Hippocampal formation (tissue), 2 donors: ENCODE measurements around the gene DIP2C.

Source experiments
- DNase-seq, 2 donors: peaks; one replicate each; lab custom pipeline; 2025; lab: John Stamatoyannopoulos, UW

Gene DIP2C

DNA sequence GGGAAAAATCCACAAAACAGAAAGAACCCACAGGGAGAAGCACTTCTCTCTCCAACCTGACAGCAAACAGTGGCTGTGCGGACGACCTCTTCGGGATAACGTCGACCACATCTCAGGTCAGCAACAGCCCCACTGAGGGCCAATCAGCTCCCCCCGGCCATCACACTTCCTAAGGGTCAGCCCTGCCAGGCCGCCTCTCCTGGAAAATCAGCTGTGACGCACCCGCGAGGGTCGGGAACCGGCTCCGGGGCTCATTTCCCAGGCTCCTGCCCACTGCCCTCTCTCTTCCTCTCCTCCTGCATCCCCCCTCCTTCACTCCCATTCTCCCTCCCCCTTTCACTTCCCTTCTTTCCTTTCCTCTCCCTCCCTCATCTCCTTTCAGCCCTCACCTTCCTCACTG lies 118.3 kb downstream of the DIP2C start:
- no peak for DNase-seq

DNA sequence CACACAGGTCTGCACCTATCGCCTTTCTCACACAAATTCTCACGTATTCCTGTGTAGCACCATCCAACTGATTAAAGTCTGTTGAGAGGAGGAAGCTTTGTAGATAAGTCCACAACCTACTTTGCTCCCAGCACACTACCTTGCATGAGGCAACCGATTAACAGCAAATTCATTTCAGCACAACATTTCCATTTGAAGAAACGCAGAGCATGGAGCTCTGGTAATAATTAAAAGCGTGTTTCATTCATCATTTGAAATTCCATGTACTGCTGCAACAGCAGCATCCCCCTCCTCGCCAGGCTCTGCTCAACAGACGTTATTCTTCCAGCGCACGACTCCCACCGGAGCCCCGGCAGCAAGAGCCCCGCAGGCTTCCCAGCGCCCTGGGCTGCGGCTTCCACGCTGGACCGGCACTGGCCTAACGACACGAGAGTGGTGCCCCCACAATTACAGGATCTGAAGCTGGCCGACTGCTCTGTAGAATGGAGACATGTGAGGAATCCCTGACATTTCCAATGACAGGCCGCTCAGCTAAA lies 118.8 kb downstream of the DIP2C start:
- no peak for DNase-seq

DNA sequence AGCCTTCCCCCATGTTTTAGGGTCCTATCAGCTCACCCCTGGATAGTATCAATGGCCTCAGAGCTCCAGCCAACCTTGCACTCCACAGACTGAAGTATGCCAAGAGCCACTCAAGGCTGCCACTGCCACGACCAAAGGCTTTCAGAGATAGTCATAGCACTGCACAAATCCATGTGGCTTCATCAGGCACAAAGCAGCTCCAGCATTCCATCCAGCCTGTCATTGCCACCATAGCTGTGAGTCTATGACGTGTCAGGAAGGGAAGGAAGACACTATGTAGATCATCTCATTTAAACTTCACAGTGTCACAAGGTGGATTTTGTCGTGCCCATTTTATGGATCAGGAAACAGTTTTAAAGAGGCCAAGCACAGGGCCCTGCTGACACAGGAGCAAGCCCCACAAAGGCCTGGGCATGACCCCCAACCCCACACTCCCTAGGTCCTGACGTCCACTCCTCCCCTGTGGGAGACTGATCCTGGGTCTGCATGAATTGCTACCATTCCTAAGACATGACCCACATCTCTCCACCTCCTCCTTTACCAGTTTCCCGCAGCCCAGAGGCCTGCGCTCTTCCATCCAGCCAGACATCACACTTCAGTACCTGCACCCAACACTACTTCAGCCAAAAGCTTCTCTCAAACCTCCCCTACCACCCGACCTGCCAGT lies 119.4 kb downstream of the DIP2C start:
- DNase-seq = no peak

DNA sequence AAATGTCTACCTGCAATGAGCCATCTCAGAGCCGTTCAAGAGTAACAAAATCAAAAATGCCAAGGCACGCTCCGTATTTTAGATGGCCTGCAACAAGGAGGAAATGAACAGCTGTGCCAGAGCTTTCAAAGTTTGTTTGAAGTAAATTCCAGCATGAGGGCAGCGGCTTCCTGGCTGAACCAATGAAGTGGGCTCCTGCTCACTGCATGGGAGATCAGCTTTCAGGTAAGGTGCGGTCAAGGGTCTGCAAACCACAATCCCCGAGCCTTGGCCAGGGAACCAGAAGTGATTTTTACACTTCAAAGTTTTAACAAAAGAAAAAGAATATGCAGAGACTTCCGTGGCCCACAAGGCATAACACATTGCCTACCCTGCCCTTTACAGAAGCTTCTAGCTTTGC lies 120.6 kb downstream of the DIP2C start:
- no peak for DNase-seq

DNA sequence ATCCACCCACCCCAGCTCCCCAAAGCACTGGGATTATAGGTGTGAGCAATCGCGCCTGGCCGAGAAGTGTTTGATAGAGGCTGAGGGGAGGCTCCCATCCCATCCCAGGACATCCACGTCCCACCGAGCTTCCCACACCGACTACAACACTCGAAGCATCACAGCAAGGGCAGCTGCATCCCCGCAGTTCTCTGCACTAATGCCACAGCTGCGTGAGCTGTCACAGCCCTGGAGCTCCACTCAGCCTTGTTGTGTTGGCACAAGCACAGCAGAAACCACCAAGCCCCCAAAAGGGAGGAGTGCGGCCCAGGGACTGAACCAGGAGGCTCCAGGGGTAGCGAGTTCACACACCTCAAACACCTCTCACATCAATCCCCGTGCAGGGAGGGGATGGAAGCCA lies 121.6 kb downstream of the DIP2C start:
- DNase-seq = no peak

DNA sequence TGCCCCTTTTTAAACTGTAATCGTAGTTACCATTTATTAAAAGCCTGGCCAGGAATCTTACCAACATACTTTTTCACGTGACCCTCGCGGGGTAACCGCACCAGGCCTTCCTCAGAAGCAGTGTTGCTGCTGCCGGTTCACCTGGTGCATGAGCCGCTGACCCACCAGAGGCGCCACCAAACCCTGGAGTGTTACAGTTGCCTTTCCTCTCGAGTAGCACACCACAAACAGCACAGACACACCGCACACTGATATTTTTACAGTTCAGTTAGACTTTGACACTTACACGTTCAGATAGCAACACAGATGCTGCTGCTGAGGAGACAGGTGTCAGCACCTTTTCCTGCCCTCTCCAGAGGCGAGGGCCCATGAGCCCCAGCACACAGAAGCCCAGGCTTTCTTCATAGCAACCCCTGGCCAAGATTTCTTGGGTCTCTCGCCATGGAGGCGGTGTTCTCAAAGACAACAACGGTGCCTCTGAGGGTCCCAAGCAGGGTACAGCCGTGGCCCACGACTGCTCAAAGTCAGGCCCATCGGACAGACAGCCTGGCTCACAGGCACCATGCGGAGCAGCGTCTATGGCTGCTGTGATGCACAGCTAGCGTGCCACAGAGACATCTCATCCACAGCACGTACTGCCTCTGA lies 123.1 kb downstream of the DIP2C start:
- DNase-seq = no peak

DNA sequence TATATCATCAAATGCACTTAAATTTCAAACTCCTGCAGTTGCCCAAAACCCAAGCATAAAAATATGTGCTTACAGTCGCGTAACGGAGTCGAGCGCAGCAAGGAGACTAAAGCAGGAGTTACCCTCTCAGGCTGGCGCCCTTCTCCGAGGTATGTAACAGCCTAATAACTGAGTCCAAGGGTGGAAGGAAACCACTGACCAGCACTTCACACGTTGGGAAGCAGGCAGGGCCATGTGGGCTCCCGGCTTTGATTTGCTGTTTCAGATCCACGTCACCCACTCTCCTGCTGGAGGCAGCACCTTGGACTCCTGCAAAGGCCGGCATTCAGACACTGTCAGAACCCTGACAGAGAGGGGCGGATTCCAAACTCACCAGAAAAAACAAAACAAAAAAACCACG lies 123.8 kb downstream of the DIP2C start:
- no peak for DNase-seq

DNA sequence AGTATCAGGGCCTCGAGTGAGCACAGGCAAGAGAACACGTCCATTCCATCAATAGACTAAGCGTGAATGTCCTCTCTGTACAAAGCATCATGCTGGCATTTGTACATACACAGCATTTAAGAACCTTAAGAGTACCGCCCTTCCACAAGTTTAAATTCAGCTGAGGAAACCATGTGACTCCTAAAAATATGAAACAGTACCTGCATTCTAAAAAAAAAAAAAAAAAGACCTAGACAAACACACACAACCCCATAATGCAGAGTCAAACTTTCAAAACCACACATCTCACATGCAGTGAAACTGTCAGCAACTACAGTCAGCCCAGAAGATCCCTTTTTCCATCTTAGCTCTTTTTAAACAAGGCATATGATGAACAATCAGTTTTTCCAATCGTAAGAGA lies 124.3 kb downstream of the DIP2C start:
- DNase-seq = no peak

DNA sequence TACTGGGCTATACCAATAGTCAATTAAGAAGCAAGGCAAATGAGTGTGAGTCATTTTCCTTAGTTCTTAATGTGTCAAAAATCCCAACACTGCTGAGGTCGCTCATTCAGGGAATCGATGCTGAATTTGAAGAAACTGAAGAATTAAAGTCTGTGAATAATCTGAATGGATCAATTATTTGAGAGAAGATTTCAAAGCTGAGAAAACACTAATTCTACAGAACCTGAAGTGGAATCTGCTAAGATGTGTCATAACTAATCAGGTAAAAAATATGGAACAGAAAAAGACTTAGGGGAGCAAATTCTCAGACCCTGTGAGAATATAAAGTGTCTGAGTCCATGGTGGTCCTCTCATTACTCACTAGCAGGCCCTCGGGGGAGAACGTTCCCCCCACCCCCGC lies 125.6 kb downstream of the DIP2C start:
- no peak for DNase-seq

DNA sequence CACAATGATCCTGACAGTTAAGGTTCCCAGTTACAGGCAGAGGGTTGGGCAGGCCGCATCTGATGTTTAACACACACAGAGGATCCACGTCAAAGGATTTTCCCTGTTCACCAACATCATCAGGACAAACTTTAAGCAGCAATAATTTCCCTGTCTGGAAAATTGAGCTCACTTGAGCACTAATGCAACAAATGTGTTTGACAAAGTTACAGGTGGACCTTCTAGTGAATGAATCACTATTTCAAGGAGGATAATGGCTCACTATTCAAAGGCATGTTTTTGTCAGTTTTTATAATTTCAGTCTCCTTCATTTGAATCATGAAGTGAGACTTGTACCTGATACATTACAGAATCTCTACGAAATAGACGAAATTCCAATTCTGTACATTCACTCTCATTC lies 127.3 kb downstream of the DIP2C start:
- DNase-seq = no peak

DNA sequence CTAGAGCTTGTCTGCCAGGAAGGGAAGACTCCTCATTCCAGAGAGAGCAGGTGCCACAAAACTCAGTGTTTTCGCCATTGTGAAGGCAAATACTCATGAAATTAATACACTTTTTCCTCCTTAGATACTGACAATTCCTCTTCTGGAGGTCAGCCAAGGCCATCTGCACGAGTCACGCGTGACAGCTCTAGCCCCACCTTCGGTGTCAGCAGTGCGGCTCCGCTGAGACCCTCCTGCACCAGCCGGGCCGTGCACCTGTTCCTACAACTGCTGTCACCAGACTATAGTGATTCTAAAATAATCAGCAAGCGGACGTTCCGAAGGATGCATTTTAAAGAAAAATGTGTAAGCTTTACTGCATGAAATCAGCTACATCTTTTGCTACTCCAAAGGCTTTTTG lies 127.7 kb downstream of the DIP2C start:
- no peak for DNase-seq

DNA sequence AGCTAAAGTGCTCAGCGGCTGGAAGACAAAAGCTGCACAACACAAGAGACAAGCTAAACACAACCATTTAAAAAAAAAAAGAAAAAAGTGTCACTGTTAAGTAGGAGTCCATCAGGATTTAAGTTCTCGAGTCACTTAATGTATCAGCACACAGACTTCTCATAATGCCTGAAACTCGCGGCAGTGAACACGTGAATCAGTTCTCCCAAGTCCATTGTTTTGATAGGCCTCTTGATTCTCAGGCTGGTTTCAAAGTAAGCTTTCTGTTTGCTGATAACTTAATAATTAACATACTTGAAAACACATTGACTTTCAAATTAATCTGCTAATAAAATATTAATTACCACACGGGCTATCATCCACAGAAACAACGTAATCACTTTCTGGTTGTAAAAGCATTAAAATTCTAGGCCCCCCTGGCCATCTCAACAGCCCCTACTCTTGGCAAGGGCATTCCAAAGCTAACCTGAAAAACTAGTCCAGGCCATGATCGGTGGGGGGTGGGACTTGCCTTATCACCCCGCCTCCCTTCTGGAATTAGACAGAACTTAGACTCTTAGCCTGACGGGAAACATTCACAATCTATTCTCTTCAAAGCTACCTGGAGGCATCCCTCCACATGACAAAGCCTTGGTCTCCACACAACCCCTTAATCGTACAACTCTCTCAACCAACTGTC lies 129.0 kb downstream of the DIP2C start:
- DNase-seq = no peak

DNA sequence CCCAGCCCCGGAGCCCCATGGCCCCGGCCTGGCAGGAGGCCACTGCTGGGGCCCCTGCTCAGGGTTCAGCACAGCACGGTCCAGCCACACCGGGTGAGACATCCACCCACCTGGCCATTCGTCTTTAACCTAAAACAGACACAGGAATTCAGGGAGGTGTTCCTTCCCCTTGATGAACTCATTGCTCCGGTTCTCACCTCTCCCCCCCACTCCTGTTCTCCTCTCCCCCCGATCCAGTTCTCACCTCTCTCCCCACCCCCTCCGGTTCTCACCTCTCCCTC lies 129.8 kb downstream of the DIP2C start:
- DNase-seq = no peak

DNA sequence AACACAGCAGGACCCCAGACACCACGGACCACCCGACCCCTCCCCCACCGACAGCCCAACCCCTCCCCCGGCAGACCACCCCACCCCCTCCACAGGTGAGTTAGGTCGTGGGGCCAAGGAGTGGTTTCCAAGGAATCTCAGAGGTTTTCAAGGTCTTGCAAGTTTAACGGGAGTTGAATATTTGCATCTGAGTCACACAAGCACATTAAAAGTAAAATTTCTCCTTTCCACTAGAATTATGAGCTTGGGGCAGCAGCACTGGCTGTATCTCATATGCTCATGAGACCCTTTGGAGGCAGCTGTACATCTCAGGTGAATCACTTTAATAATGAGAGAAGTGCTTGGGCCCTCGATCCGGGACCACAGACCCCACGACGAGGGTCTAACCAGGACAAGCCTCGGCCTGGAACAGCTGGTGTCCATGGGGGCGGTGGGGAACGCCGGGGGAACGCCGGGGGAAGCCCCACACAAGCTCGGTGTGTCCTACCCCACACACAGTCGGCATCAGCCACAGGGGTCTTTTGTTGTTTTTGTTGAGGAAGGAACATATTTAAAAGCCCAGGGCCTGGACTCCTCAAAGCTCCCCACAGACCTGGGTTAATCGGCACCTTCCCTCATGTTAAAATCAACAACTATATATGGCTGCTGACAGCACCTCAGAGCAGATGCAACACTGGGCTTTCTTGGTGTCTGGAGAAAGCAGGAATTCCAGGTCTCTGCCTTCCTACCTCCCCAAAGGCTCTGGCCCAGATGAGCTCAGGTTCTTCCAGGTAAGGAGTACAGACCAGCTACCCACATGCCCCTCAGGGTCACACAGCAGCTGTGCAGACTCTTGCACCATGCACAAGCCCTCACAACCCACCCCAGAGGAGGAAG lies 130.3 kb downstream of the DIP2C start:
- no peak for DNase-seq

DNA sequence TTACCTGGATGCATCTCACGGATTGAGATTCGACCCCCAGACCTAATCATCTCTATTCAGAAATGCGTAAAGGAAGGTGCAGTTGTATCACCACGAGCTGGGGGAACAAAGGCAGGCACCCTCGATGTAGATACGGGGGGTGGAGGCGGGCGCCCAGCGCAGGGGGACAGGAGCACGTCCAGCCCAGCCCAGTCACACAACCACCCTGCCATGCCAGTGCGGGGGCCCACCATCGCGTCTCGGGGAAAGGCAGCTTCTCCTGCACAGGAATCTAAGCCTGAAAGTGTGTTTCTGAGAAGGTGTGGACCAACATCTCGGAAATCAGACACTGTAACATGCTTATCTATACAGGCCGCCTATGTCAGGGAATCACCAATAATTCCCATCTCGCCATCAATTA lies 131.1 kb downstream of the DIP2C start:
- no peak for DNase-seq

DNA sequence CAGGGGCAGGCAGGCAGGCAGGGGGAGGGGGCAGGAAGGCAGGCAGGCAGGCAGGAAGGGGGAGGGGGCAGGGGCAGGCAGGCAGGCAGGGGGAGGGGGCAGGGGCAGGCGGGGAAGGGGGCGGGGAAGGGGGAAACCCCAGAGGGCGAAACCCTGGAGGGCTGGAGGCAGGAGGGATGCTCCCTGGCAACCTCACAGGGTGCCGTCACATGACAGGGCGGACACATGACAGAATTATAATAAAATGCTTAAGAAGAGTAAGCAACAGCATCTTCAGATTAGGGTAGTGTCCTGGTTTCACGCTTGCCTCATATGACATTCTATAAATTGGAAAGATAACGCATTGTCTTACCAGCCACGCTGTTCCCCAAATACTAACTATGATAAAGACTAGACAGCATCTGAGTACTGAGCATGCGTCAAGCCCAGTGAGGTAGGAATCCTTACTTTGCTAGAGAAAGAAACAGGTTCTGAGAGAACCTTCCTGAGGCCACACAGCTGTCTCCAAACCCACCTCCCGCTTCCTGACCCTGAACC lies 131.6 kb downstream of the DIP2C start:
- no peak for DNase-seq

DNA sequence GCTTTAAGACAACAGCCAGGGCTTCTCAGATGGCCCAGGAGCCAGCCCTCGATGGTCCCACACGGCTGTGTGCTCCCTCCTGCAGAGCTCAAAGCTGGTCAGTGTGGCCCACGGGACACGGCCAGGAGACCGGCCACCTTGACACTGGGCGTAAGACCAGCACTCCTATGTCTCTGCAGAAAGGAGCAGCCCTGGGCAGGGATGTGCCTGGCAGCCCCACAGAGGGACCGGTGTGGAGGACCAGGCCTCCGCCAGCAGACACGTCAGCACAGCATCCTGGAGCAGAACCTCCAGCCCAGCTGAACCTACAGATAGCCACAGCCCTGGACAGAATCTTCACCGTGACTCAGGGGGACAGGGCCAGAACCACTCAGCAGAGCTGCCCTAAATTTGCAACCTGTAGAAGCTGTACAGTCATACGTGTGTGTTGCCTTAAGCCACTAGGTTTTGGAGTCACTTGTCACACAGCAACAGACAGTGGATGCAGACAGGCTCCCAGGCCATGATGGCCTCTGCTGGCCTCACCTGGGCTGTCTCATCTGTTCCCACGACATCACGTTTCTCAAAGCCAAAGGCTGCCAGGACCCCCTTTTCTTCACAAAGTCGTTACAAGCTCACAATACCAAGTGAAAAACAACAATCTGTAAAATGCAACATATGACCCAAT lies 132.4 kb downstream of the DIP2C start:
- no peak for DNase-seq

DNA sequence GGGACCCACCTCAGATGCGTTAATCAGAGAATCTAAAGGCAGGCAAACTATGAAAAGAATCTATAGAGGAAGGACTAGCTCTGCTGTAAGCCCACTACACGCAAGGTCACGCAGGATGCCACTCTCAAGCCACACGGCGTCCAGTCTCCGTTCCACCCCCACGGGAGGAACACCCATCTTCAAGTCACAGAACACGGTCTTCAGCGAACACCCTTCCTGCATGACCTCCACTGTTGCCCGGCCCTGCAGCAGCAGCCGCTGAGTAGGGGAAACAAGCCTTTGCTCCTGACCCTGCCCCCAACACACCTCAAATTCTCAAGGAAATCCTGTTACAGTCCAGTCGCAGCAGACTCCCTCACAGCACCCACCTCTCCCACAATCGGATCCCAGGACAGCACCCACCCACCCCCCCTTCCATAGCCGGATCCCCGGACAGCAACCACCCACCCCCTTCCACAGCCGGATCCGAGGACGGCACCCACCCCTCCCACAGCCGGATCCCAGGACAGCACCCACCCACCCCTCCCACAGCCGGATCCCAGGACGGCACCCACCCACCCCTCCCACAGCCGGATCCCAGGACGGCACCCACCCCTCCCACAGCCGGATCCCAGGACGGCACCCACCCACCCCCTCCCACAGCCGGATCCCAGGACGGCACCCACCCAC lies 133.7 kb downstream of the DIP2C start:
- no peak for DNase-seq

DNA sequence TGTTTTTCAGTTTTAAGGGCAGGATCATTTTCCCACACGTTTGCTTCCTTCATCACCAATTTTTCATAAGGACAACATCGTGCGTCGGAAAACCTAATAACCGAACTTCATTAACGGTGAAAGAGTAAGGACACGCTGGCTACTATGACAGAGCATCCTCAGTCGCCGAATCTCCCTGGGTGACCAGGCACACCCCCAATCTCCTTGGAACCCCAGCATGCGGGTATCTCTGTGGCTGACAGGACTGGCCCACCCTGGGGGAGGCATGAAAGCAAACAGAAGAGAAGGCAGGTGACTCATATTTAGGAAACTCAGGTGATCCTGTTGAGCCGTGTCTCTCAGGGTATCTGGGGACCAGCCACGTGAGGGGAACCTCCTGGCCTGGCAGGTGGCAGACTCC lies 134.2 kb downstream of the DIP2C start:
- no peak for DNase-seq

DNA sequence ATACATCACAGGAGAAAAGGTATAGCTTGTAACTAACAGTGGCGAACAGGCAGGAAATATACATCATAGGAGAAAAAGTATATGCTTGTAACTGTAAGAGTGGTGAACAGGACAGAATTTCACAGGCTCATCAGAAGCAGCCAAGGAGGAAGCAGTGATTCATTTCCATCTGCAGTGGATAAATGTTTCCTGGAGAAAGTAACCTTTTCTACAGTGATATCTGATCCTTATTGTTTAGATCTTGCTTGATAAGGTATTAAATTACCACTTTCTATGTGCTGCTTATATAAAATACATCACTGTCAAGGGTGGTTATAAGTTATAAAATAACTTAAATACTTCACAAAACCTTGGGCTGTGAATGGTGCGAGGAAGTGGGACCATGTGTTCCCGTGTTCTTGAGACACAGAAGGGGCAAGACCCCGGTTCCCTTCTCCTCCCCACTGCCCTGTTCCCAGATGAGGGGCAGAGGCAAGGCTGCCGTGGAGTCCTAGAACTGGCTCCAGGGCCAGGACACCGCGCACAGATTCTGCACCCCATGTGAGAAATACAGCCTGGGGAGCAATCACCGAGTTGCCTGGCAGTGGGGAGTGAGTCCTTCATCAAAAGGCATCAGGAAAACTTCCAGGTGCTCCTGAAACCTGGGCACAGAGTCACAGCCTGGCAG lies 135.2 kb downstream of the DIP2C start:
- no peak for DNase-seq

DNA sequence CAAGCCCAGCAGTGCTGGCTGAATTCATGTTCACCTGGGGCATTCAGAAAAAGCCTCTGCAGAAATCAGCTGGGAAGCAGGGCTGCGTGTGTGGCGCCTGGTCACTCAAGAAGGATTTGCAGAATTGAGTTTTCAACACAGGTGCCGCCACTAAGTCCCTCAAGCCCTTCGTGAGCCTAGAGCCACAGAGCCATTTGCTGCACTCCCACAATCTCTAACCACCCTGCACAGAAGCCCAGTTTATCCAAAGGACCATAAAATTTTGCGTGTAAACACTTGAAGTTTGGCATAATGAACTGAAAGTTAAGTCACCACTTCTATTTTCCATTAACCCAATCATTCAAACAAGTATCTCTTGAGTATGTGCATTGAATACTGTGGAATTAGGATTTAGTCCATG lies 136.2 kb downstream of the DIP2C start:
- no peak for DNase-seq
